DMS114 treated with DMSO at 0.1 percent for 48 hours (cell line): ENCODE data around the gene NEURL1.
"Not testable (repeated sequence)": the region's sequence is repeated elsewhere in the genome, so short reads cannot be mapped to it uniquely, and the experiment has no call there.

ENCODE experiments used
- DNase-seq: peaks from one replicate; lab custom pipeline; 2025; ENCODE audit not compliant: unreplicated experiment; lab: John Stamatoyannopoulos, UW

NEURL1 gene

GRCh38 chr10:103602028-103602851, 108.7 kb downstream of the NEURL1 start:
- DNase-seq, result no peak

- DNase-seq, result no peak
Observed at GRCh38 chr10:103602852-103603155, 109.3 kb downstream of the NEURL1 start.

DNA sequence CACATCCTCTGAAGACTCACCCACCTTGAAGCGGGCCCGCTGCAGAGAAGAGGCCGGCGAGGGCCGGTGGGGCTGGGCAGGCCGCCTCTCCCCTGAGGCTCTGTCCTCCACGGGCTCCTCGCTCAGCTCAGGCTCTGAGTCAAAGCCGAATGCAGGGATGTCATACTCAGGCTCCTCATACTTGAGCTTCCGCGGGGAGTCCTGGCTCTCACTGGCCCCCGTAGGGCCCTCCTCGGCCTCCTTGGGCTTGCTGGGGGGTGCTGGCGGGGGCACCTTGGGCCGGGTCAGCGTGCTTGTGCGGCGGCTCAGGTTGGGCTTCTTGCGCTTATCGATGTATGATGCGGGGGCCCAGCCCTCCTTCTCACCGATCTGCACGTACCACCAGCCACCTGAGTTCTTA, 109.9 kb downstream of the NEURL1 start:
- DNase-seq, result no peak

GRCh38 chr10:103605359-103606096, 112.0 kb downstream of the NEURL1 start:
- DNase-seq, result no peak

DNA sequence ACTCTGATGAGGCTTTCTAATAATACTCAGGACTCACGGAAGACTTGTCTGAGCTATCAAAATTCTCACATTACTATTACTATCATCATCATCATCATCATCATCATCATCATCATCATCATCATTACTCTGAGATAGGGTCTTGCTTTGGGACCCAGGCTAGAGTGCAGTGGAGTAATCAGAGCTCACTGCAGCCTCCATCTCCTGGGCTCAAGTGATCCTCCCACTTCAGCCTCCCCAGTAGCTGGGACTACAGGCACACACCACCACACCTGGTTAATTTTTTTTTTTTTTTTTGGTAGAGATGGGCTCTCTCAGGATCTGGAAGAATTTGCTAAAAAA, 112.6 kb downstream of the NEURL1 start:
- not testable (repeated sequence) for DNase-seq

GRCh38 chr10:103607051-103607450, 113.5 kb downstream of the NEURL1 start:
- not testable (repeated sequence) for DNase-seq

GRCh38 chr10:103608056-103608455, 114.6 kb downstream of the NEURL1 start:
- DNase-seq, result not testable (repeated sequence)

DNA sequence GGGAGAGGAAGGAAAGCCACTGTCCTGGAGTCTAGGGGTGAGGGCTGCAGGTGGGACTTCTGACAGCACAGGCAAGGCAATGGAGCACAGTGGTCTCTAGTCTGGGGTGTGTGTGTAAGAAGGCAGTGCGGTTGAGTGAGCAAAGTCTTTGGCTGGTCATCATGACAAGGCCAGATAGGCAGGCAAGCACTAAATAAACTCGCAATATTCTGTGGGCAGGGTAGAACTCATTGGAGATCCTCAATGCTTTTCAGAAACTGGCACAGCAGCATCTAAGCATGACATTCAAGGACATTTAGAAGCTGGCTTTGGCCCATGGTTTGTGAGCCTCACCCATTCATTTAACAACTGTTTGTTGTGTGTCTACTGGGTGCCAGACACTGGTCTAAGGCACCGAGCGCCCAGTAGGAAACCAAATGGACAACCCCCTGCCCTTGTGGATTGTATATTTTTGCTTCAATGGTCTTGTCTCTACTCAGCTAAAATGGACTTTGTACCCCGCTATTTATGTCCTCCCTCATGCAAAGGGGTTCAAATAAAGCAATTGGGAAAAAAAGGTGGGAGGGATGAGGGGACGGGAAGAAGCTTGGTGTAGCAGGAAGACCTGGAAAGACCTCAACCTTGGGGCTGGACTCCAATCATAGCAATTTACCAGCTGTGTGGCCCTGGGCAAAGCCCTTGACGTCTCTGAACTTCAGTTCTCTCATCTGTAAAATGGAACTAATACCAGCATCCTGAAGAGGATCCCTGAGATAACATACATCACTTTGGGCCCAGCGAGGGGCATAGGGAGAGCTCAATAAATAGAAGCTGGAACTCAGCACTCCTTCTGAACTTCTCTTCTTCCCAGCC, 116.0 kb downstream of the NEURL1 start:
- no peak for DNase-seq

GRCh38 chr10:103610083-103610472, 116.6 kb downstream of the NEURL1 start:
- no peak for DNase-seq

DNA sequence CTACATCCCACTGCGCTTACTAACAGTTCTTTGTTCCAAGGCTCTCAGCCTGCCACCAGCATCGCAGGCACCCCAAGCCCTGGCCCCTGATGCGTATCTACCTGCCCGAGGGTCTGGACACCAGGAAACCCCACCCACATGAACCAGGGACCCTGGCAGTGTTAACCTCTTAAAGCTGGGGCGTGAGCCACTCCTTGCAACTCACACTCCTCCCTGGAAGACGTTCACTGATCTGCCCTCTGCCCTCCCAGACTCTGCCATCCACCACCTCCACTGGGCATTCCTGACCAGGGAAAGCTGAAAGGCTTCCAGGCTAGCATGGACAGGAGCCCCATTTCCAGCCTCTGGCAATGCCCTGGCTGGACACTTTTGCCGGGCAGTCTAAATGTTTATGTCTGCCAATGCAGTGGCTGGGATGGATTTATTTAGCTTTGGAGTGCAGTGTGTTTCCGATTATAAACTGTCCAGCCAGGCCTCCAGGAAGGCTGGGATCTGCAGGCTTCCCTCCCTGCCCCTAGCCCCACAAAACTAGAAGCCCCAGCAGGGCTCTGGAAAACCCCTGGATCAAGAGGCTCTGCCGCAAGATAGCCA, 117.5 kb downstream of the NEURL1 start:
- no peak for DNase-seq

DNA sequence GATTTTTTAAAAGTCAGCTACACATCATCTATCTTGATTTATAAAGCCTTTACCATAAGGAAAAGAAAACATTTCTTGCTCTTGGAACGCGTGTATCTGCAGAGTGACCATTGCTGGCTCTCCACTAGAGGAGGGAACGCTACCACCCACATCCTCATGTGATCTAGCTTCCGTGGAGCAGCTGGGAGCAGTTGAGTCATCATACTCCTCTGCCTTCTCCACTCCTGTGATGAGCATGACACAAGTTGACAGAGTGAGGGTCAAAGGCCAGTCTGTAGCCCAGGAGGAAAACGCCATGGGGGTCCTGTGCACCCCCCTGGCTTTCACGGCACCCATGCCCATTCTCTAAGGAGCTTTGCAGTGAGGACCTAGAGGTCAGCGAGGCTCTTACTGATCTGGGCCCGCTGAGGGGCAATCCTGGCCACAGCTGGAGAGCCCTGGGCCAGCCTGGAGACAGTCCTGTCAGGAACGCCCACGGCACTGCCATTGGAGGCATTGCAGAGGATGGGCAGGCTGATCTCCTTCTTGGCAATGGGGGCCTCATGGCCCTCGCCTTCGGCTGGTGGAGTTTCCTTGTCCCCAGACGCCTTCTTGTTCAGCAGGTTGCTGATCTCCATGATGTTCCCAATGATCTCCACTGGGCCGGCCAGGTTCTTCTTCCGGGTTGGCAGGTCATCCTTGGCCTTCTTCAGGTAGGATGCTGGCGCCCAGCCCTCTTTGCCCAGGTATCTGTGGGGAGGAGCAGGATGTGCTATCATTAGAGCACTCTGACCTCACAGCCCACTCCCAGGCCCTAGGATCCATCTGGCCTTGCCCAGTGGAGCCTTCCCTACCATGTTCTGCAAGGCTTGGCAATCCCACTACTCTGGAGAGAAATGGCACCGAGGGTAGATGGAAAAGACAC, 119.2 kb downstream of the NEURL1 start:
- no peak for DNase-seq

GRCh38 chr10:103613616-103614015, 120.1 kb downstream of the NEURL1 start:
- DNase-seq, result no peak

DNA sequence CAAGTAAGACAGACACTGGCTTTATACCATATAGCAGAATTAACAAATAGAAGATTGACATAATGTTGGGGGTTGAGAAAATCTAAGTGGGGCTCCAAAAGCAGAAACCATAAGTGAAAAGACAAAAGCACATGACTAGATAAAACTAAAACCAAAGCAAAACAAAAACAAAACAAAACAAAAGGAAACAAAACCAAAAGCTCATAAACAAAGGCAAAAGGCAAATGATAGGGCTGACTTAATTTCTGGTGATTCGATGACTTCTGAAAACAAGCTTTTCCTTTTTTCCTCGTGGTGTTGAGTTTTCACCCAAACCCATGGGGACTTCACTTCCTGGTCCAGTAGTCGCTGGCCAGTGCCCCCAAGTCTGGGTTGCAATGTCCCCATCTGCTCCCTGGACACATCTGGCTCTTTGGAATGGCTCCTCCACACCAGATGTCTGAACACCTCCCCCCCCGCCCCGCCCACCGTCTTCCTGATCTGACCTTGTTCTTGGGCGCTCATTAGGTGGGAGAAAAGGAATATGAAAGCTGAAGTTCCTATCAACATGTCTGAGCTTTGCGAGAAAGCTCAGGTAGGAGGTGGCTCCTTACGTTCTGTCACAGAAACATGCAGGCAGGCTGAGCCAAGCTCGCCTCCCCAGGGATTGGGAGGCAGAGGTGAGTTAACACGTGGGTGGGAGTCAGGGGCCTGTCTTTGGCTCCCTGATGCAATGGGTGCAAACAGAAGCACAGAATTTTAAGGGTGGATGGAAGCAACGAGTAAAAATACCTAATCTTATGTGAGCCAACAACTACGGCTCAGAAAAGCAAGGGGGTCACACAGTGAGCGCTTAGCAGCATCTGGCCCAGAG, 121.0 kb downstream of the NEURL1 start:
- no peak for DNase-seq

- no peak for DNase-seq
Observed at GRCh38 chr10:103616705-103617601, 123.4 kb downstream of the NEURL1 start.

GRCh38 chr10:103617602-103618385, 124.3 kb downstream of the NEURL1 start:
- no peak for DNase-seq

DNA sequence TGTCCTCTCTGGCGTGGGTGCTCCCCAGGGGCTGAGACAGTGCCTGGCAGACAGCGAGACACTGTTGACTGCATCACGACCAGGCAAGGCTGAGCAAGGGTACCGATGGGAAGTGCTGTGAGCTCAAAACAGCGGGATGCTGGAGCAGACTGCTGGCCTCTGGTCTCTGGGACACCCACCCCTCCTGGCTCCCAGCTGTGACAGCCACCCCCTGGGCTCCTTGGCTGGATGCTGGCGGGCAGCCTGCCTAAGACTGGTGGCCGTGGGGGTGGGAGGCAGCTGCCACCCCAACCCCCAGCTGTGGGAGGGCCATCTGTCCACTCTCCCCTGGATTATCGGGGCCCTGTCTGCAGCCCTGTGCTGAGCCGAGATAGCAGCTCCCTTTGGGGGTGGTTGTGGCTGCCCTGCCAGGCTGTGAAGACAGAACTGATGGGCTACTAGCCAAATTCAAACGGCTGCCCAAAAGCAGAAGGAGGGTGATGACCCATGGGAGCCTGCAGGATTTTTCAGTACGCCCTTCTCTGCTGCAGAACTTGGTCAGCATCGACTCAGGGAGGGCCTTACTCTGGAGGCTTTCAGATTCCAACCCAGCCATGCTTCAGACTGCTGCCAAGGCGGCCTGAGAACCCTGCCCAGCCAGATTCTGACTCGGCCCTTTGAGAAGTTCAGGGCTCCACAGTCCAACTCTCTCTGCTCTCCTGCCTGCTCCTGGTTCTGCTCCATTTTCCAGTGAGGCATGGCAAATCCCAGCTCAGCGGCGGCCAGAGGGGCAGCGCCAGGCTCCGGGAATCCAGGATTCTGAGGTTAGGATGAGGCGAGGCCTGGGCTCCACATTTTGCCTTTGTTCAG, 125.3 kb downstream of the NEURL1 start:
- DNase-seq, result no peak
